HS-27A (cell line): ENCODE data around the gene SYNE2.
A peak's percentile ranks its signal among the peaks of the same experiment; 100 is the strongest.

ENCODE experiments used
- DNase-seq: peaks from one replicate; pipeline ENCODE4 v3.0.0-alpha.2; 2012; ENCODE audit warnings: low read depth, missing footprints

Gene SYNE2

GRCh38 chr14:63875311-63875710 is 22.5 kb downstream of the SYNE2 start:
- no peak for DNase-seq

GRCh38 chr14:63877550-63877939 is 24.7 kb downstream of the SYNE2 start:
- DNase-seq = no peak

- no peak for DNase-seq
Observed at GRCh38 chr14:63878052-63878451, 25.2 kb downstream of the SYNE2 start.

GRCh38 chr14:63878792-63879191 is 26.0 kb downstream of the SYNE2 start:
- DNase-seq = no peak

DNA sequence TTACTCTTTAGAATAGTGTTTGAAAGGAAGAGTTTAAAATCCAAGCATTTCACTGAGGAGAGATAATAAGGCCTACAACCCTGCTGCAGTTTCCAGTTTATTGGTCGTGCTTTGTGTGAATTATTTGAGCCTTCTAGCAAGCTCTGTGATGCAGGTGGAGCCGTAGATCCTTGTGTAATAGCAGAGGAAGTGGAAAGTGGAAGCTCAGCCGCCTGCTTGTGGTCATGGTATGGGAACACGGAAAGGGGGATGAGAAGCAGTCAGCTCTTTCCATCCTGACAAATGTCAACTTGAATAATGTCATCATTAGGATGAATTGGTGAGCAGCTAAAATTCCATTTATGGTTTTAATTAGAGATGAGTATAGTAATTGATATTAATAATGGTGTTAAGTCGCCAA is 29.1 kb downstream of the SYNE2 start:
- no peak for DNase-seq

DNA sequence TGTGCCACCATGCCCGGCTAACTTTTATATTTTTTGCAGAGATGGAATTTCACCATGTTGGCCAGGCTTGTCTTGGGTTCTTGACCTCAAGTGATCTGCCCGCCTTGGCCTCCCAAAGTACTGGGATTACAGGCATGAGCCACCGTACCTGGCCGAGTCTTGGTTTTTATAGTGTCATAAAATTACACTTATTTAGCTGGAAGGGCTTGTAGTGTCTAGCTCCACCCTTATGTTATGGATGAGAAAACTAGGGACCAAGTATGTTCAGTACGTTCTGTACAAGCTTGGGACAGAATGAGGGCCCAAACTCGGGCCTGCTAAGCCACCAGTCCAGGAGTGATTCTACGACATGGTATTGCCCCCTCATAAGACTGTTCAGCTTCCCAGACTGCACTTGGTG is 35.1 kb downstream of the SYNE2 start:
- DNase-seq = no peak

- no peak for DNase-seq
Observed at GRCh38 chr14:63890553-63890952, 37.7 kb downstream of the SYNE2 start.

DNA sequence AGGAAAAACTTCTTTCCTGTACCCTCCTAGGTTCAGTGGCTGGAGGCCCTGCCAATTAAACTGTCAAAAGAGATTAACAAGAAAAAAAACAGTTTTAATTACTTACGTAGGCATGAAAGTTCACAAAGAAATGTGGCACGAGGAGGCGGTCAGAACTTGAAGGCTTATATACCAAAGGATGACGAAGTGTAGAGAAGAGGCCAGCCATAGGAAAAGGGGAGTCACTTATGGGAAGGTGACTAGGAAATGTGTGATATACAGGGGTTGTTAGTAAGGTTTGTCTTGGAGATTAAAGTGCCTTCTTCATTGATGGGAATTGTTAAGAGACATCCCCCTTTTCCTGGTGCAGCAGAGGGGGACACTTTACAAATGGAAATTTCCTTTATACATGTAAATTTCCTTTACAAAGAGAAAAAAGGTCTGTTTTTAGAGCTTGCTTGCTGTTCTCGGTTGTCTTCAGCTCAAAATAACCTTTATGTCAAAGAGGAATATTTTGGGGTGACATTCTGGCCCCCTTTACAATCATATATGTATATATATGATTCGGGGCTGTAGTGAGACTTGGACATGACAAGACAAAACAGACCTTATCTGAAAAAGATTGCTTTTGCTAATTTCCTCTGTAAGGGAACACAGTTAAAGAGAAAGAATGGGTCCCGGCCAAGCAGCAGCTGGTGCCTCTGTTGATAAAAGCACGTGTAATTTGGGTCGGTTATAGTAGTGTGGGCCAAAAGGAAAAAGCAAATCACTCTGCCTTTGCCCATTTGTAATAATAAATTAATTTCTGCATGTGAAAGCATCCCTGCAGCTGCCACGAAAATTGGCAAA is 38.6 kb downstream of the SYNE2 start:
- DNase-seq = no peak

DNA sequence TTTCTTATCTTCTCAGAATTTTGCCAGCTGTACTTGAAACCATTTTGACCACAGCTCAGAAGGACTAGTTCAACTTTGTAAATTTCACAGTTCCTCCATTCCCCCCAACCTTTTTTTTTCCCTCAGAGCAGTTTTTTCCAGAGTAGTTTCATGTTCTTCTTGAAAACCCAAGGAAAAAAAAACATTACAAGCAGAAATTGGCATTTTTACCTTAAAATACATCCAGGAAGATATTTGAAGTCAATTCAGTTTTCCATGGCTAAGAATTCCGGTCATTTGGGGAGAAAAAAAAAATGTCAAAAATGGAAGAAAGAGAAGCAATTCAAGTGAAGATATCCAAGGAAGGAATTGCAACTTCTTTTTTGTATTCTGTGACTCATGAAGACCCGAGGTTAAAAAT is 39.5 kb downstream of the SYNE2 start:
- DNase-seq = no peak

GRCh38 chr14:63893701-63894458 is 41.1 kb downstream of the SYNE2 start:
- DNase-seq = peak; percentile 27

GRCh38 chr14:63895510-63895909 is 42.7 kb downstream of the SYNE2 start:
- no peak for DNase-seq

DNA sequence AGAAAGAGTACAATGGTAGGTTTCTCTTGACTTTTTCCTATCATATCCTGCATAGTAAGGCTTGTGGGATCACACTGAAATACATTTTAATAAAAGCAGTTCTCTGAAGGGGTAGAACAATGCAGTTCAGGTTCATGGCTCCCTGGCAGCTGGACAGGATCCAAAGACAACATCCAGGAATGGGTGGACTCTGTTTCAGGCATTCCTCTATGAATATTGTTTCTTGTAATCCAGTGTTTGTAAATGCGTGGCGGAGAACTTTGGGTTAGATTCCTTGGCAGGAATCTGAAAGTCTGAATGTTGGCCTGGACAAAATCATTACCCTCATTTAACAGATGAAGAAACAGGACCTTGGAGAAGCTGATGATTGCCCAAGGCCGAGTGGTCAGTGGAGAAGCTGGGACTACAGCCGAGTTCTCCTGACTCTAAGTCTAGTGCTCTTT is 43.5 kb downstream of the SYNE2 start:
- peak; percentile 74 for DNase-seq

GRCh38 chr14:63897721-63898163 is 44.9 kb downstream of the SYNE2 start:
- DNase-seq = peak; percentile 31

GRCh38 chr14:63899953-63900352 is 47.1 kb downstream of the SYNE2 start:
- no peak for DNase-seq

DNA sequence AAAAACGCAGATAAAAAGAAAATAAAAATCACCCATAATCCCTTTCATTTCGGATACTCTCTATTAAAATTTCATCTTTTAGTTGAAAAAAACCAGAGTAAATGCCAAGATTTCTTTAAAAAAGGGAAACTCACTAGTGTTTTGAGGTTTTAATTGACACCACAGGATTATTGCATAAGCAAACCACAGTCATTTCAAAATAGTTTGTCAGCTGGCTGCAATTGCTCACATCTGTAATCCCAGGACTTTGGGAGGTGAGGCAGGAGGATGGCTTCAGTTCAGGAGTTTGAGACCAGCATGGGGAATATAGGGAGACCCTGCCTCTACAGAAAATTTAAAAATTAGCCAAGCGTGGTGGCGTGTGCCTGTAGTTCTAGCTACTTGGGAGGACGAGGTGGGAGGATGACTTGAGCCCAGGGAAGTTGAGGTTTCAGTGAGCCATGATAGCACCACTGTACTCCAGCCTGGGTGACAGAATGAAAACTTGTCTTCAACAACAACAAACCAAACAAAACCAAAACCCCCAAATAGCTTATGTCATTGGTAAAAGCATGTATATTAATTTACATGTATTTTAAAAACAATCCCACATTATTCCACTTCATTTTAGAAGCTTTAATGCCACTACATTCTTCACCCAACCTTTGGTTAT is 48.8 kb downstream of the SYNE2 start:
- DNase-seq = no peak

DNA sequence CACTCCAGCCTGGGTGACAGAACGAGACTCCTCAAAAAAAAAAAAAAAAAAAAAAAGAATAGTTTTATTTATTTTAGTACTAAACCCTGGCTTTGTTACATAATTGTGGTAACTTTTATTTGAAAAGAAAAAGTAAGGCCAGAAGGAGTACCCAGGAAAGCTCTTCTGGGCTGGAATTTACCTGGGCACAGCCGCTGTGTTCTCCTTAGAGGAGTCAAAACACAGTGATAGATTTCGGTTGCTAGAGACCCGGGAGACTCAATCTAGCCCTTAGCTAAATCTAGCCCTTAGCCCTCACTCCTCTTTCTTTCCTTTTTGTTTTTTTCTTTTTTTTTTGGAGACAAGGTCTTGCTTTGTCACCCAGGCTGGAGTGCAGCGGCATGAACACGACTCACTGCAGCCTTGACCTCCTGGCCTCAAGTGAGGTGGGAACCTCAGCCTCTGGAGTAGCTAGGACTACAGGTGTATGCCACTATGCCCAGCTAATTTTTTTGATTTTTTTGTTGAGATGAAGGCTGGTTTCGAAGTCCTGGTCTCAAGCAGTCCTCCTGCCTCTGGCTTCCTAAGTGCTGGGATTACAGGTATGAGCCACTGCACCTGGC is 49.7 kb downstream of the SYNE2 start:
- no peak for DNase-seq

DNA sequence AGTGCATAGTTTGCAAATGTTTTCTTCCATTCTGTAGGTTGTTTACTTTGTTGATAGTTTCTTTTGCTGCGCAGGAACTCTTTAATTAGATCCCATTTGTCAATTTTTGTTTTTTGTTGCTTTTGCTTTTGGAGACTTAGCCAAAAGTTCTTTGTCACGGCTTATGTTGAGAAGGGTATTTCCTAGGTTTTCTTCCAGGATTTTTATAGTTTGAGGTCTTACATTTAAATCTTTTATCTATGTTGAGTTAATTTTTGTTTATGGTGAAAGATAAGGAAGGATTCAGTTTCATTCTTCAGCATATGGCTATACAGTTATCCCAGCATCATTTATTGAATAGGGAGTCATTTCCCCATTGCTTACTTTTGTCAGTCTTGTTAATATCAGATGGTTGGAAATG is 51.9 kb downstream of the SYNE2 start:
- DNase-seq = no peak

DNA sequence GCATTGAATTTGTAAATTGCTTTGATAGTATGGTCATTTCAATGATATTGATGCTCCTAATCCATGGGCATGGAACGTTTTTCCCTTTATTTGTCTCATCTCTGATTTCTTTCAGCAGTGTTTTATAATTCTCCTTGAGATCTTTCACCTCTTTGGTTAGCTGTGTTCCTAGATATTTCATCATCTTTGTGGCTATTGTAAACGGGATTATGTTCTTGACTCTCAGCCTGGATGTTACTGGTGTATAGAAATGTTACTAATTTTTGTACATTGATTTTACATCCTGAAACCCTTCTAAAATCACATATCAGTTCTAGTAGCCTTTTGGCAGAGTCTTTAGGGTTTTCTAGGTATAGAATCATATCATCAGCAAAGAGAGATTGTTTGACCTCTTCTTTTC is 52.6 kb downstream of the SYNE2 start:
- no peak for DNase-seq

- DNase-seq = no peak
Observed at GRCh38 chr14:63908667-63909264, 56.0 kb downstream of the SYNE2 start.

GRCh38 chr14:63909984-63910383 is 57.2 kb downstream of the SYNE2 start:
- no peak for DNase-seq

- no peak for DNase-seq
Observed at GRCh38 chr14:63910583-63911363, 58.0 kb downstream of the SYNE2 start.
